DND-41 (cell line): ENCODE results near the gene CYTH3.

ENCODE experiments used
- ATAC-seq: fragments of 200-7000 bp; cut with Tn5 transposase; 3 replicates; pipeline ENCODE4 v1.9.1; 2021; ENCODE audit warnings: low read depth; ENCODE audit not compliant: insufficient read depth
- DNase-seq: peaks from one replicate; pipeline ENCODE4 v3.0.0-alpha.2; 2020
- H2AFZ ChIP-seq: 2 replicates; pipeline ENCODE4 v1.6.0; 2012; ENCODE audit warnings: low read depth, low read length
- H3K27ac ChIP-seq: 2 replicates; pipeline ENCODE4 v1.5.1; 2012; ENCODE audit warnings: low read length, inconsistent platforms
- H3K27me3 ChIP-seq: fragments of 200-600 bp; sonication (generic); 2 replicates; pipeline ENCODE4 v1.6.0; 2012; ENCODE audit warnings: low read length, mild to moderate bottlenecking, inconsistent platforms; ENCODE audit not compliant: insufficient read depth, poor library complexity
- H3K36me3 ChIP-seq: 2 replicates; pipeline ENCODE4 v1.5.1; 2012; ENCODE audit warnings: low read length, inconsistent platforms; ENCODE audit not compliant: insufficient read depth
- H3K4me1 ChIP-seq: 2 replicates; pipeline ENCODE4 v1.5.1; 2012; ENCODE audit warnings: mild to moderate bottlenecking, low read length; ENCODE audit not compliant: insufficient read depth
- H3K4me2 ChIP-seq: 2 replicates; pipeline ENCODE4 v1.6.0; 2012; ENCODE audit warnings: mild to moderate bottlenecking, moderate library complexity, low read length, inconsistent platforms; ENCODE audit not compliant: insufficient read depth
- H3K4me3 ChIP-seq, 2 experiments: fragments of 200-600 bp in 1 of 2; shearing (Covaris generic) in 1 of 2; 2 replicates each; pipeline ENCODE4 v1.5.1; 2012 to 2016; ENCODE audit warnings: inconsistent platforms in 2 of 2, low read length in 2 of 2, mild to moderate bottlenecking in 2 of 2, low read depth in 1 of 2, moderate library complexity in 1 of 2
- H3K79me2 ChIP-seq: 2 replicates; pipeline ENCODE4 v1.6.0; 2012; ENCODE audit warnings: low read length, inconsistent platforms; ENCODE audit not compliant: insufficient read depth
- H3K9ac ChIP-seq: 2 replicates; pipeline ENCODE4 v1.6.0; 2012; ENCODE audit warnings: low read depth, mild to moderate bottlenecking, inconsistent platforms, low read length, moderate library complexity
- H3K9me3 ChIP-seq: 2 replicates; pipeline ENCODE4 v1.5.1; 2012; ENCODE audit warnings: low read length, moderate library complexity, mild to moderate bottlenecking, inconsistent platforms; ENCODE audit not compliant: insufficient read depth, severe bottlenecking
- H4K20me1 ChIP-seq: 2 replicates; pipeline ENCODE4 v1.6.0; 2012; ENCODE audit warnings: low read length; ENCODE audit not compliant: insufficient read depth
- CTCF ChIP-seq: IDR thresholded peaks from 2 replicates; pipeline ENCODE4 v1.5.1; 2012; ENCODE audit warnings: borderline replicate concordance, low read length, moderate library complexity, mild to moderate bottlenecking; ENCODE audit not compliant: poor library complexity, severe bottlenecking; ENCODE audit errors: extremely low read depth
- EZH2 ChIP-seq: IDR thresholded peaks from 3 replicates; pipeline ENCODE4 v1.6.1; 2012; ENCODE audit warnings: borderline replicate concordance, low read depth, mild to moderate bottlenecking, moderate library complexity, low read length, inconsistent platforms; ENCODE audit not compliant: severe bottlenecking

Gene CYTH3

GRCh38 chr7:6165075-6165474 lies 107.3 kb downstream of the CYTH3 start:
- Histone ChIP-seq H3K9ac (no peak overlapping the region), H3K27ac (no peak overlapping the region), H2AFZ (no peak overlapping the region), H3K9me3 (no peaks in the 10 kb centered on the region), H3K4me2 (no peak overlapping the region), H3K4me1 (no peaks in the 10 kb centered on the region), H4K20me1 (peaks cover 8% of the 10 kb centered on the region; the same call in 1 of the 2 replicates), H3K79me2 (no peaks in the 10 kb centered on the region), H3K36me3 (peaks cover 31% of the 10 kb centered on the region), H3K4me3 (no peak overlapping the region), H3K27me3 (no peaks in the 10 kb centered on the region)
- TF ChIP-seq EZH2 (no peak), CTCF (no peak)
- no peak for ATAC-seq
- no peak for DNase-seq

DNA sequence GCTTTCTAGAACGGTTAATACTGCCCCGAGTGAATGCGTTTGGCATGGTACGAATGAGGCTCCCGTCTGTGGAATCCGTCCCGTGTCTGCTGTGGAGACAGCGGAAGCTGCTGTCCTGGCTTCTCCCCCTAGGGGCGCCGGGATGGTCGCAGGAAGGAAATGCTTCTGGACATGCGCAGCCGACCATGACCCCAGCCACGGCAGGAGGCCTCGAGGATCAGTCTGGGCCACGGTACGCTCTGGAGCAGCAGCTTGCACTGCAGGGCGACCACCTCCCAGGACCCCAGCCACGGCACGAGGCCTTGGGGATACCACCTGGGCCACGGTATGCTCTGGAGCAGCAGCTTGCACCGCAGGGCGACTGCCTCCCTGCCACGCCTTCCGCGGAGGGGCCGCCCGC lies 107.9 kb downstream of the CYTH3 start:
- ATAC-seq = no peak
- TF ChIP-seq EZH2 (no peak), CTCF (peak; percentile 27)
- H3K9me3 ChIP-seq = no peaks in the 10 kb centered on the region
- H3K4me3 ChIP-seq = no peak overlapping the region
- H3K79me2 ChIP-seq = no peaks in the 10 kb centered on the region
- H3K36me3 ChIP-seq = peaks cover 33% of the 10 kb centered on the region
- H3K4me2 ChIP-seq = no peak overlapping the region
- H3K27me3 ChIP-seq = no peaks in the 10 kb centered on the region
- peaks cover 13% of the 10 kb centered on the region; the same call in 1 of the 2 replicates for H4K20me1 ChIP-seq
- DNase-seq = no peak
- no peak overlapping the region for H2AFZ ChIP-seq
- no peaks in the 10 kb centered on the region for H3K4me1 ChIP-seq
- no peak overlapping the region for H3K9ac ChIP-seq
- no peak overlapping the region for H3K27ac ChIP-seq

DNA sequence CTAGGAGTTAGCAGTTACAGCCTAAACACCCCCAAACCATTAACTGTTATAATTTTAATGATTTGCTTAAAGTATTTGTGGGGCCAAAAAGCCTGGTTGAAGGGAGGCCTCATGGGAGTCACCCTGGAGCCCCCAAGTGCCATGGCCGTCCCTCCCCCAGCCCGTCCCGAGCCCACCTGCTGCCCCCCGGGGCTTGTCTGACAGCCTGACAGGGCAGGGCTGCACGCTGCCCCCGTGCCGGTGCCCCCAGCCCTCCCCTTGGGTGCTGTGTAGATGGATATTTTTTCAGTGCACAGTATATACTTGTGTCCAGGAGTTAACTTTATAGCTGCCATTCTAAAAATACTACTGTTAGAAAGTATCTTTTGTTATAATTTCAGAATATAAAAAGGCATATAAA lies 108.4 kb downstream of the CYTH3 start:
- H3K4me1 ChIP-seq = no peaks in the 10 kb centered on the region
- TF ChIP-seq CTCF (no peak), EZH2 (no peak)
- H3K4me3 ChIP-seq = no peak overlapping the region
- H3K4me2 ChIP-seq = no peak overlapping the region
- no peak for DNase-seq
- H2AFZ ChIP-seq = no peak overlapping the region
- H3K27me3 ChIP-seq = no peaks in the 10 kb centered on the region
- peaks cover 38% of the 10 kb centered on the region for H3K36me3 ChIP-seq
- no peak overlapping the region for H3K27ac ChIP-seq
- H3K79me2 ChIP-seq = no peaks in the 10 kb centered on the region
- no peak for ATAC-seq
- no peak overlapping the region for H3K9ac ChIP-seq
- H3K9me3 ChIP-seq = no peaks in the 10 kb centered on the region
- peaks cover 18% of the 10 kb centered on the region; the same call in 1 of the 2 replicates for H4K20me1 ChIP-seq

GRCh38 chr7:6163402-6163801 lies 109.0 kb downstream of the CYTH3 start:
- ATAC-seq (no peak), DNase-seq (no peak)
- Histone ChIP-seq H4K20me1 (peaks cover 23% of the 10 kb centered on the region; the same call in 1 of the 2 replicates), H3K9ac (no peak overlapping the region), H3K9me3 (no peaks in the 10 kb centered on the region), H3K27ac (no peak overlapping the region), H3K79me2 (no peaks in the 10 kb centered on the region), H3K27me3 (no peaks in the 10 kb centered on the region), H3K36me3 (peaks cover 44% of the 10 kb centered on the region), H2AFZ (no peak overlapping the region), H3K4me2 (no peak overlapping the region), H3K4me1 (no peaks in the 10 kb centered on the region), H3K4me3 (no peak overlapping the region)
- no peak for TF ChIP-seq EZH2
- TF ChIP-seq CTCF = no peak
